ENCODE measurements around the gene ANKS1B.

- TF ChIP-seq ZFP3 (CRISPR knock-in tag; IDR thresholded peaks at IDR 0.05), result no peak
- no peak for TF ChIP-seq RARB (CRISPR knock-in tag; IDR thresholded peaks at IDR 0.05)
- no peak for TF ChIP-seq ISL1 (CRISPR knock-in tag; IDR thresholded peaks at IDR 0.05)
- no peak for TF ChIP-seq GLIS3 (CRISPR knock-in tag; IDR thresholded peaks at IDR 0.05)
- TF ChIP-seq POU6F1 (CRISPR knock-in tag; IDR thresholded peaks at IDR 0.05; ENCODE audit: borderline replicate concordance, low read depth), result no peak
- TF ChIP-seq PATZ1 (CRISPR knock-in tag; IDR thresholded peaks at IDR 0.05; ENCODE audit: borderline replicate concordance), result no peak
- TF ChIP-seq ZFP30 (CRISPR knock-in tag; IDR thresholded peaks at IDR 0.05), result no peak
- TF ChIP-seq ZNF8 (CRISPR knock-in tag; IDR thresholded peaks at IDR 0.05), result no peak
- no peak for TF ChIP-seq CREB5 (CRISPR knock-in tag; IDR thresholded peaks at IDR 0.05; ENCODE audit: low read depth)
- no peak for TF ChIP-seq TOX (CRISPR knock-in tag; IDR thresholded peaks at IDR 0.05; ENCODE audit: borderline replicate concordance)
These were observed 557.6 kb downstream of the ANKS1B start for GRCh38 chr12:99427104-99427503.
